H9 (cell line): ENCODE measurements around the gene NSA2. TPM values are rescaled to one million over a fixed set of nuclear protein-coding genes. Genes with fewer than 3 reads are reported as not detected.

Experiments
- DNase-seq: peaks from one replicate; pipeline ENCODE4 v3.0.0-alpha.2; 2017
- H2AFZ ChIP-seq: one replicate; pipeline ENCODE4 v1.6.1; 2013; ENCODE audit warnings: mild to moderate bottlenecking, low read length, control low read depth, moderate library complexity
- H2AK5ac ChIP-seq: 2 replicates; pipeline ENCODE4 v1.6.1; 2013; ENCODE audit warnings: low read length, control low read depth, mixed read lengths; ENCODE audit not compliant: insufficient read length
- H2BK120ac ChIP-seq: one replicate; pipeline ENCODE4 v1.6.1; 2013; ENCODE audit warnings: low read depth, mild to moderate bottlenecking, low read length, control low read depth, inconsistent platforms; ENCODE audit not compliant: poor library complexity, severe bottlenecking
- H2BK12ac ChIP-seq: 2 replicates; pipeline ENCODE4 v1.6.1; 2013; ENCODE audit warnings: low read length, control low read depth, mixed read lengths, low read depth; ENCODE audit not compliant: insufficient read length
- H2BK15ac ChIP-seq: 2 replicates; pipeline ENCODE4 v1.6.1; 2013; ENCODE audit warnings: low read depth, low read length, control low read depth
- H2BK20ac ChIP-seq: one replicate; pipeline ENCODE4 v1.6.1; 2013; ENCODE audit warnings: low read depth, mild to moderate bottlenecking, low read length, control low read depth, inconsistent platforms; ENCODE audit not compliant: poor library complexity, severe bottlenecking
- H2BK5ac ChIP-seq: 2 replicates; pipeline ENCODE4 v1.6.1; 2013; ENCODE audit warnings: low read length, control low read depth, mixed read lengths; ENCODE audit not compliant: insufficient read length
- H3K14ac ChIP-seq: 2 replicates; pipeline ENCODE4 v1.6.1; 2013; ENCODE audit warnings: low read length, control low read depth; ENCODE audit not compliant: insufficient read depth
- H3K18ac ChIP-seq: 2 replicates; pipeline ENCODE4 v1.6.1; 2013; ENCODE audit warnings: low read depth, mild to moderate bottlenecking, mixed read lengths, low read length, control low read depth; ENCODE audit not compliant: insufficient read length
- H3K23ac ChIP-seq: 2 replicates; pipeline ENCODE4 v1.6.1; 2013; ENCODE audit warnings: low read length, control low read depth, mixed read lengths, low read depth; ENCODE audit not compliant: insufficient read length
- H3K23me2 ChIP-seq: 2 replicates; pipeline ENCODE4 v1.6.1; 2013; ENCODE audit warnings: low read depth, mild to moderate bottlenecking, mixed read lengths, low read length, control low read depth; ENCODE audit not compliant: insufficient read length, poor library complexity, severe bottlenecking
- H3K27ac ChIP-seq: 2 replicates; pipeline ENCODE4 v1.5.1; 2013; ENCODE audit warnings: low read length, control low read depth, mixed read lengths, low read depth; ENCODE audit not compliant: insufficient read length
- H3K27me3 ChIP-seq: 2 replicates; pipeline ENCODE4 v1.6.1; 2013; ENCODE audit warnings: low read length, control low read depth, inconsistent platforms; ENCODE audit not compliant: insufficient read depth
- H3K4ac ChIP-seq: 2 replicates; pipeline ENCODE4 v1.6.1; 2013; ENCODE audit warnings: low read depth, mild to moderate bottlenecking, control low read depth, inconsistent platforms, low read length, moderate library complexity
- H3K4me1 ChIP-seq: 2 replicates; pipeline ENCODE4 v1.6.1; 2013; ENCODE audit warnings: low read length, control low read depth, inconsistent platforms; ENCODE audit not compliant: insufficient read depth
- H3K4me2 ChIP-seq: 2 replicates; pipeline ENCODE4 v1.6.1; 2013; ENCODE audit warnings: low read length, control low read depth, mixed read lengths; ENCODE audit not compliant: insufficient read length, insufficient read depth
- H3K56ac ChIP-seq: 2 replicates; pipeline ENCODE4 v1.6.1; 2013; ENCODE audit warnings: low read depth, mild to moderate bottlenecking, mixed read lengths, low read length, control low read depth; ENCODE audit not compliant: insufficient read length
- H3K79me1 ChIP-seq: 2 replicates; pipeline ENCODE4 v1.6.1; 2013; ENCODE audit warnings: low read depth, mild to moderate bottlenecking, moderate library complexity, low read length, control low read depth, inconsistent platforms; ENCODE audit not compliant: insufficient read depth, poor library complexity, severe bottlenecking
- H3K79me2 ChIP-seq: 2 replicates; pipeline ENCODE4 v1.6.1; 2013; ENCODE audit warnings: low read length, control low read depth, inconsistent platforms; ENCODE audit not compliant: insufficient read depth
- H3K9ac ChIP-seq: 2 replicates; pipeline ENCODE4 v1.6.1; 2013; ENCODE audit warnings: low read length, control low read depth, mixed read lengths; ENCODE audit not compliant: insufficient read length; ENCODE audit errors: extremely low read depth
- H3K9me3 ChIP-seq: one replicate; pipeline ENCODE4 v1.6.1; 2013; ENCODE audit warnings: low read depth, low read length, inconsistent platforms; ENCODE audit not compliant: control insufficient read depth
- H3T11ph ChIP-seq: one replicate; pipeline ENCODE4 v1.6.1; 2013; ENCODE audit warnings: mild to moderate bottlenecking, low read length, control low read depth, inconsistent platforms
- H4K20me1 ChIP-seq: one replicate; pipeline ENCODE4 v1.6.1; 2013; ENCODE audit not compliant: control insufficient read depth, insufficient read length, insufficient read depth
- H4K5ac ChIP-seq: 2 replicates; pipeline ENCODE4 v1.6.1; 2013; ENCODE audit warnings: low read depth, mild to moderate bottlenecking, mixed read lengths, low read length, control low read depth; ENCODE audit not compliant: insufficient read length
- H4K8ac ChIP-seq: replicated peaks from 2 replicates; pipeline ENCODE4 v1.6.1; 2013; ENCODE audit warnings: low read length, control low read depth, mixed read lengths, low read depth; ENCODE audit not compliant: insufficient read length
- H4K91ac ChIP-seq: 2 replicates; pipeline ENCODE4 v1.6.1; 2013; ENCODE audit warnings: low read depth, mild to moderate bottlenecking, moderate library complexity, mixed read lengths, low read length, control low read depth; ENCODE audit not compliant: insufficient read length
- H3K27ac Mint-ChIP-seq, 3 experiments: 2 replicates in 2 of 3; 3 replicates in 1 of 3; pipeline ENCODE4 v1.8.0; 2020 to 2021; ENCODE audit warnings: mixed read lengths in 3 of 3, mild to moderate bottlenecking in 1 of 3, moderate library complexity in 1 of 3
- H3K27me3 Mint-ChIP-seq: 2 replicates; pipeline ENCODE4 v1.8.0; 2021; ENCODE audit warnings: low read depth, mild to moderate bottlenecking, moderate library complexity, mixed read lengths
- H3K36me3 Mint-ChIP-seq, 3 experiments: 2 replicates in 2 of 3; 3 replicates in 1 of 3; pipeline ENCODE4 v1.8.0; 2020 to 2021; ENCODE audit warnings: low read depth in 3 of 3, mixed read lengths in 3 of 3; ENCODE audit not compliant: insufficient read depth in 1 of 3
- H3K4me1 Mint-ChIP-seq, 2 experiments: 2 replicates each; pipeline ENCODE4 v1.8.0; 2020; ENCODE audit warnings: mixed read lengths in 2 of 2
- H3K4me3 Mint-ChIP-seq, 2 experiments: 2 replicates in 1 of 2; 3 replicates in 1 of 2; pipeline ENCODE4 v1.8.0; 2020 to 2021; ENCODE audit warnings: mild to moderate bottlenecking in 2 of 2, mixed read lengths in 2 of 2, moderate library complexity in 1 of 2
- H3K9me3 Mint-ChIP-seq, 2 experiments: 2 replicates in 1 of 2; 3 replicates in 1 of 2; pipeline ENCODE4 v1.8.0; 2020; ENCODE audit warnings: mild to moderate bottlenecking in 2 of 2, mixed read lengths in 2 of 2, moderate library complexity in 1 of 2
- CTCF ChIP-seq: fragments of 200-600 bp; sonication (generic); conservative IDR thresholded peaks from 3 replicates; pipeline ENCODE4 v1.8.0; 2021; ENCODE audit warnings: antibody characterized with exemption, mild to moderate bottlenecking
- WGBS: extraction: QIAGEN DNeasy Blood & Tissue Kit; methylation state at CpG from one replicate; pipeline ENCODE4 v1.1.7; 2013; ENCODE audit warnings: missing lambda C conversion rate, low lambda C conversion rate, mixed read lengths; ENCODE audit not compliant: insufficient read length; ENCODE audit errors: extremely low coverage; 5-methylcytosine and 5-hydroxymethylcytosine counted together
- total RNA-seq: library from RNA; stranded (reverse); gene quantifications from 2 replicates; pipeline ENCODE4 v1.2.1, GENCODE V29; 2021

NSA2 gene
- total RNA-seq, 1 experiment from 2014 or later = 72.0 TPM

- no peak overlapping the region for H4K91ac ChIP-seq
- H3K79me2 ChIP-seq = peaks cover 15% of the 10 kb centered on the region; the same call in 1 of the 2 replicates
- no peak overlapping the region for H3K14ac ChIP-seq
- H3K27ac ChIP-seq = no peak overlapping the region
- peak; percentile 53 for TF ChIP-seq CTCF
- no peaks in the 10 kb centered on the region for H3K4me1 ChIP-seq
- H3K4me2 ChIP-seq = peak overlapping the region; percentile 97
- H3K27me3 Mint-ChIP-seq = no peaks in the 10 kb centered on the region
- H2BK5ac ChIP-seq = no peak overlapping the region
- no peak overlapping the region for H4K5ac ChIP-seq
- no peak overlapping the region for H3K18ac ChIP-seq
- H3K79me1 ChIP-seq = peaks cover 7% of the 10 kb centered on the region
- H4K20me1 ChIP-seq = no peaks in the 10 kb centered on the region
- peaks cover 10 to 15% of the 10 kb centered on the region in 2 experiments for H3K4me1 Mint-ChIP-seq
- H3K23ac ChIP-seq = no peak overlapping the region
- H3K9me3 ChIP-seq = no peaks in the 10 kb centered on the region
- no peak overlapping the region for H3K56ac ChIP-seq
- H3T11ph ChIP-seq = no peak overlapping the region
- H3K36me3 Mint-ChIP-seq = peaks cover 18 to 39% (median 32%) of the 10 kb centered on the region in 3 experiments
- no peak overlapping the region for H2AFZ ChIP-seq
- no peak for DNase-seq
- H2BK120ac ChIP-seq = no peak overlapping the region
- no peak overlapping the region for H2AK5ac ChIP-seq
- no peak overlapping the region for H2BK15ac ChIP-seq
- H3K9me3 Mint-ChIP-seq = no peaks in the 10 kb centered on the region
- H2BK12ac ChIP-seq = no peak overlapping the region
- no CpG with 5 or more reads among the region's 10 CpGs for WGBS
- peak overlapping the region; percentile 41 to 99 (median 60); a peak in 5 of 7 replicates for H3K27ac Mint-ChIP-seq
- peak overlapping the region; percentile 99 to 100 for H3K4me3 Mint-ChIP-seq
- H3K9ac ChIP-seq = peak overlapping the region; percentile 50
- H3K27me3 ChIP-seq = no peaks in the 10 kb centered on the region
- H3K4ac ChIP-seq = no peak overlapping the region
- H3K23me2 ChIP-seq = peaks cover 3% of the 10 kb centered on the region
- H2BK20ac ChIP-seq = no peak overlapping the region
- H4K8ac ChIP-seq = no peak overlapping the region
Observed at GRCh38 chr5:74766418-74766848, 616 bp upstream of the NSA2 start.
